ENCODE results near the gene CSNK1D. TPM values are rescaled to one million over a fixed set of nuclear protein-coding genes. Genes with fewer than 3 reads are reported as not detected.
"Not testable (repeated sequence)": the region's sequence is repeated elsewhere in the genome, so short reads cannot be mapped to it uniquely, and the experiment has no call there.

CSNK1D gene
- total RNA-seq, 1 donor from 2014 or later, result 41.5 TPM

DNA sequence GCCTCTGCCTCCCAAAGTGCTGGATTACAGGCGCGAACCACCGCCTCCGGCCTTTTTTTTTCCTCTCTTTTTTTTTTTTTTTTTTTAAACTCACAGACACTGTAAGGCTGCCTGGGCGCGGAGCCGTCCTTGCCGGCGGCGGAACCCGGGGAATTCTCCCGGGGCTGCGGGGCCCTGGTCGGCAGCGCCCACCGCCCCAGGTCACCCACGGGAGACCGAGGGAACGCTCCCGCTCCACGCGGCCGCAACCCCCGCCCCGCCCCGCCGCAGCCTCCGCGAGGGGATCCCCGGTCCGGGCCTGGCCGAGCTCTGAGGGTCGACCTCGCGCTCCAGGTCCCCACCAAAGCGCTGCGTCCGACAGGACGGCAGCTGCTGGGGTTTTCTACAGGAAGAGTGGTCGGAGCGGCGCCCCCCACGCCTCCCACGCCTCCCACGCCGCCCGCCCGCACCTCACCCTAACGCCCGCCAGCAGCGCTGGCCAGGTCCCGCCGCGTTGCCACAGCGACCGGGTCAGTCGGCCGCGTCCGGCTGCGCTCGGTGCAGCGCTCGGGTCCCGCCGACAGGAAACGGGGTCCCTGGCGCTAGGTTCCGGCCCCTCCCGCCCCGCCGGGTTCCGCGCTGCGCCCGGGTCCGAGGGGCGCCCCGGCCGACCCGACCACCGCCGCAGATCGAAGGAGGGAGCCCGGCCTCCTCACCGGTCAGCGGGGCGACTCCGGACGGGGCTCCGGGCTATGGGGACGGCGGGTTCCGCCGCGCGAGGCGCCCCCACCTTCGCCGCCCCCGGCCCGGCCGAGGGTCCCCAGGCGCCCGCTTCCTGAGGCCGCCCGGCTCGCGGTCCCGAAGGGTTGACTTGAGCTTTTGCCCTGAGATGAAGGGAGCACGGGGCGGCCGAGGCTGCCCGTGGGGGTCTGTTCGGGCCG is 60.9 kb downstream of the CSNK1D start, which contains the start of gene CCDC57:
TSS of gene CCDC57 (minus strand) at position 512 of the 920 bp plus-strand sequence. CDS start 10,898 bp downstream, outside the sequence.
- Mint-ChIP-seq H3K4me1 (peaks cover 18% of the 10 kb centered on the region), H3K27me3 (ENCODE audit: insufficient read depth, low read depth) (peaks cover 2% of the 10 kb centered on the region), H3K4me3 (peak within 1 kb of the TSS; percentile 87), H3K9me3 (no peaks in the 10 kb centered on the region), H3K27ac (peak within 1 kb of the TSS; percentile 24), H3K36me3 (peaks cover 4% of the 10 kb centered on the region)
- Histone ChIP-seq H3K4me1 (no peaks in the 10 kb centered on the region), H3F3A (ENCODE audit: low read depth) (peaks cover 13% of the 10 kb centered on the region), H3K9ac (peak within 1 kb of the TSS; percentile 70), H3K4me2 (peak within 1 kb of the TSS; percentile 96), H3K9me3 (ENCODE audit: low read depth) (no peaks in the 10 kb centered on the region), H3K79me2 (ENCODE audit: low read depth) (peaks cover 11% of the 10 kb centered on the region), H4K20me1 (ENCODE audit: low read depth) (no peaks in the 10 kb centered on the region), H3K27me3 (peaks cover 21% of the 10 kb centered on the region), H2AFZ (replicated peaks) (peak within 1 kb of the TSS; percentile 98), H3K4me3 (peak within 1 kb of the TSS; percentile 99), H3K27ac (no peak within 1 kb of the TSS), H3K36me3 (no peaks in the 10 kb centered on the region)
- TF ChIP-seq CTCF (IDR thresholded peaks at IDR 0.05) (no peak), EZH2phosphoT487 (IDR thresholded peaks at IDR 0.05) (no peak), EZH2 (IDR thresholded peaks at IDR 0.05) (no peak)
- peak; percentile 92 for DNase-seq (ENCODE audit: low spot score)

DNA sequence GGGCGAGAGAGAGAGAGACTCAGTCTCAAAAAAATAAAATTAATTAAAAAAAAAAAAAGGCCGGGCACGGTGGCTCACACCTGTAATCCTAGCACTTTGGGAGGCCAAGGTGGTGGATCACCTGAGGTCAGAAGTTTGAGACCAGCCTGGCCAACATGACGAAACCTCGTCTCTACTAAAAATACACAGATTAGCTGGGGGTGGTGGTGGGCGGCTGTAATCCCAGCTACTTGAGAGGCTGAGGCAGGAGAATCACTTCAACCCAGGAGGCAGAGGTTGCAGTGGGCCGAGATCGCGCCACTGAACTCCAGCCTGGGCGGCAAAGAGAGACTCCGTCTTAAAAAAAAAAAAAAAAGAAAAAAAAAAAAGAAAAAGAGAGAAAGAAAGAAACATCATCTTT is 62.8 kb downstream of the CSNK1D start:
- H3F3A ChIP-seq (ENCODE audit: low read depth), result peaks cover 13% of the 10 kb centered on the region
- H3K4me3 Mint-ChIP-seq, result peak overlapping the region; percentile 85
- not testable (repeated sequence) for H3K4me1 ChIP-seq; H3K9ac ChIP-seq; H3K36me3 Mint-ChIP-seq; H3K9me3 Mint-ChIP-seq; H2AFZ ChIP-seq (replicated peaks); H3K9me3 ChIP-seq (ENCODE audit: low read depth); H3K27ac ChIP-seq; H3K27ac Mint-ChIP-seq; H3K36me3 ChIP-seq; DNase-seq (ENCODE audit: low spot score); H4K20me1 ChIP-seq (ENCODE audit: low read depth); H3K27me3 Mint-ChIP-seq (ENCODE audit: insufficient read depth, low read depth); H3K4me3 ChIP-seq; H3K4me2 ChIP-seq
- peaks cover 21% of the 10 kb centered on the region for H3K27me3 ChIP-seq
- peaks cover 11% of the 10 kb centered on the region for H3K79me2 ChIP-seq (ENCODE audit: low read depth)
- peaks cover 23% of the 10 kb centered on the region for H3K4me1 Mint-ChIP-seq

DNA sequence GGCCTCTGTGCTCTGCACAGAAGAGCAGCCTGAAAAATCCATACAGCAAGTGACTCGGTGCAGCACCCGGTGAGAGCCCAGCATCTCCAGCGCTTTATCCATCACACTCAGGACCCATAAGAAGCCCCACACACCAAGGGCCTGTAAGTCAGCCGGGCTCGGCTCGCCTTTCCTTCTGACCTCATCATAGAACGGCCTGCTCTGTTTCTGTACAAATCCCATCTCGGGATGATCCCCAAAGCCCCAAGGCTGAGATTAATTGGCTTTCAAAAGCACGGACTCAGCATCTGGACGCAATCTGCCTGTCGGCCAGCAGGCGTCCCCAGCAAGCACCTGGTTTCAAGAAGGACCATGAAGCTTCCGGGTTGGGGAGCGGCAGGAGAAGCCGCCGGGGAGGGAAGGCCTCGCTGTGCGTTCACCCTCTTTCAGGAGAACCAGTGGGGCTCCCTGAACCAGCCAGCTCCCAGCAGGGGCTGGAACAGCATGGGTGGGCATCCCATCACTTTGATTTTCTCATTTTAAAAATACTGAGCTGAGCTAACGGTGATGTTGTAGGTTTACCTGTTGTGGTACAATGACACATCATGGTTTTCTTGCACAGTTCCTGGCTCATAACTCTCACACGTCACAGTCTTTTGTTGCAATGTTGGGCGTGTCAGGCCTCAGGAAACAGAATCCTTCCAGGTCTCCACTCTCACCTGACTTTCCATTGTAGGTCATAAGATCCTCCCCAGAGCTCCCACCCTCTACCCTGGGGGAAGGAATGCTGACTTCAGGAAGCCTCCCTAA is 67.6 kb downstream of the CSNK1D start:
- Mint-ChIP-seq H3K9me3 (no peaks in the 10 kb centered on the region), H3K36me3 (peaks cover 8% of the 10 kb centered on the region), H3K4me3 (peak overlapping the region; percentile 59), H3K4me1 (peaks cover 15% of the 10 kb centered on the region), H3K27me3 (ENCODE audit: insufficient read depth, low read depth) (no peaks in the 10 kb centered on the region), H3K27ac (peak overlapping the region; percentile 21)
- DNase-seq (ENCODE audit: low spot score), result peak; percentile 89
- Histone ChIP-seq H3K4me1 (no peaks in the 10 kb centered on the region), H3K9ac (no peak overlapping the region), H3K27me3 (no peaks in the 10 kb centered on the region), H3K9me3 (ENCODE audit: low read depth) (no peaks in the 10 kb centered on the region), H3K79me2 (ENCODE audit: low read depth) (no peaks in the 10 kb centered on the region), H2AFZ (replicated peaks) (no peak overlapping the region), H3K4me3 (no peak overlapping the region), H3F3A (ENCODE audit: low read depth) (no peaks in the 10 kb centered on the region), H4K20me1 (ENCODE audit: low read depth) (peaks cover 10% of the 10 kb centered on the region), H3K36me3 (no peaks in the 10 kb centered on the region), H3K27ac (no peak overlapping the region), H3K4me2 (no peak overlapping the region)
- TF ChIP-seq CTCF (IDR thresholded peaks at IDR 0.05), result peak; percentile 86
- TF ChIP-seq EZH2 (IDR thresholded peaks at IDR 0.05), result no peak
- no peak for TF ChIP-seq EZH2phosphoT487 (IDR thresholded peaks at IDR 0.05)
